ENCODE results near the gene SNX33. TPM values are rescaled to one million over a fixed set of nuclear protein-coding genes. Genes with fewer than 3 reads are reported as not detected.

SNX33 gene
- total and polyA plus RNA-seq, 2 of the 13 experiments (the other 11 are each of a cell fraction or from before 2014, with no cell fraction given) = 11.0 to 11.6 TPM

GRCh38 chr15:75663931-75664421 is 16.3 kb downstream of the SNX33 start (continued):
- no peak for TF ChIP-seq STAT6 (CRISPR knock-in tag; IDR thresholded peaks at IDR 0.05; ENCODE audit: borderline replicate concordance)
- TF ChIP-seq NPAS2 (CRISPR knock-in tag; IDR thresholded peaks at IDR 0.05; ENCODE audit: borderline replicate concordance) = no peak
- no peak for TF ChIP-seq SALL2 (CRISPR knock-in tag; IDR thresholded peaks at IDR 0.05)
- TF ChIP-seq ZBTB14 (CRISPR knock-in tag; IDR thresholded peaks at IDR 0.05) = no peak
- TF ChIP-seq ZNF784 (CRISPR knock-in tag; IDR thresholded peaks at IDR 0.05; ENCODE audit: borderline replicate concordance) = no peak
- no peak for TF ChIP-seq ZNF317 (CRISPR knock-in tag; IDR thresholded peaks at IDR 0.05)
- no peak for TF ChIP-seq PHB2 (IDR thresholded peaks at IDR 0.05; ENCODE audit: partially characterized antibody)
- TF ChIP-seq ISL2 (CRISPR knock-in tag; IDR thresholded peaks at IDR 0.05) = no peak
- TF ChIP-seq ZNF432 (CRISPR knock-in tag; IDR thresholded peaks at IDR 0.05; ENCODE audit: borderline replicate concordance) = no peak
- no peak for TF ChIP-seq ZNF180 (CRISPR knock-in tag; IDR thresholded peaks at IDR 0.05; ENCODE audit: borderline replicate concordance, low read depth)
- TF ChIP-seq BRCA1 (CRISPR knock-in tag; IDR thresholded peaks at IDR 0.05) = no peak
- no peak for TF ChIP-seq ELF4 (CRISPR knock-in tag; IDR thresholded peaks at IDR 0.05; ENCODE audit: borderline replicate concordance)
- TF ChIP-seq JARID2 (CRISPR knock-in tag; IDR thresholded peaks at IDR 0.05; ENCODE audit: insufficient replicate concordance) = no peak
- TF ChIP-seq NCOA1 (CRISPR knock-in tag; IDR thresholded peaks at IDR 0.05) = no peak
- no peak for TF ChIP-seq HMGXB4 (CRISPR knock-in tag; IDR thresholded peaks at IDR 0.05; ENCODE audit: borderline replicate concordance in 1 of 2, low read depth in 1 of 2)
